SK-N-SH treated with all-trans-retinoic acid at 6 μM for 48 hours (cell line): ENCODE data around the gene DLG2.
"Not testable (repeated sequence)": the region's sequence is repeated elsewhere in the genome, so short reads cannot be mapped to it uniquely, and the experiment has no call there.

ENCODE experiments used
- ATAC-seq: fragments of 200-7000 bp; cut with Tn5 transposase; 3 replicates; pipeline ENCODE4 v1.9.1; 2020; ENCODE audit warnings: mild to moderate bottlenecking, moderate library complexity
- ARNTL ChIP-seq: fragments of 450-650 bp; formaldehyde crosslinking; IDR thresholded peaks from 2 replicates; pipeline ENCODE4 v1.5.0; 2020; ENCODE audit warnings: low read depth, mild to moderate bottlenecking, moderate library complexity, borderline replicate concordance
- BACH2 ChIP-seq: fragments of 250-450 bp; sonication (Bioruptor Pico); IDR thresholded peaks from 2 replicates; pipeline ENCODE4 v1.9.0; 2021; ENCODE audit warnings: mild to moderate bottlenecking, borderline replicate concordance
- CREB5 ChIP-seq: fragments of 250-450 bp; sonication (Bioruptor Pico); IDR thresholded peaks from 2 replicates; pipeline ENCODE4 v1.5.1; 2020; ENCODE audit warnings: low read depth, mild to moderate bottlenecking, moderate library complexity
- CSDC2 ChIP-seq: fragments of 250-450 bp; sonication (Bioruptor Pico); IDR thresholded peaks from 2 replicates; pipeline ENCODE4 v1.5.0; 2020; ENCODE audit warnings: mild to moderate bottlenecking, moderate library complexity
- CSRNP3 ChIP-seq: fragments of 250-450 bp; sonication (Bioruptor Pico); IDR thresholded peaks from 2 replicates; pipeline ENCODE4 v1.5.1; 2021; ENCODE audit warnings: mild to moderate bottlenecking, moderate library complexity
- ESRRG ChIP-seq: fragments of 250-450 bp; sonication (Bioruptor Pico); IDR thresholded peaks from 2 replicates; pipeline ENCODE4 v1.6.1; 2021; ENCODE audit warnings: mild to moderate bottlenecking
- GLIS3 ChIP-seq: fragments of 250-450 bp; sonication (Bioruptor Pico); IDR thresholded peaks from 2 replicates; pipeline ENCODE4 v1.5.0; 2020; ENCODE audit warnings: mild to moderate bottlenecking, moderate library complexity
- ISL1 ChIP-seq: fragments of 250-450 bp; sonication (Bioruptor Pico); IDR thresholded peaks from 2 replicates; pipeline ENCODE4 v2.1.2; 2022; ENCODE audit warnings: mild to moderate bottlenecking, moderate library complexity
- OSR1 ChIP-seq: fragments of 250-450 bp; sonication (Bioruptor Pico); IDR thresholded peaks from 2 replicates; pipeline ENCODE4 v1.8.0; 2022; ENCODE audit warnings: moderate library complexity, mild to moderate bottlenecking, inconsistent platforms
- POU6F1 ChIP-seq: fragments of 250-450 bp; sonication (Bioruptor Pico); IDR thresholded peaks from 2 replicates; pipeline ENCODE4 v1.8.0; 2021; ENCODE audit warnings: low read depth, mild to moderate bottlenecking, moderate library complexity, borderline replicate concordance
- PPARA ChIP-seq: fragments of 250-450 bp; sonication (Bioruptor Pico); IDR thresholded peaks from 2 replicates; pipeline ENCODE4 v1.5.0; 2020; ENCODE audit warnings: mild to moderate bottlenecking, borderline replicate concordance
- RARB ChIP-seq: fragments of 250-450 bp; sonication (Bioruptor Pico); IDR thresholded peaks from 2 replicates; pipeline ENCODE4 v1.8.0; 2021; ENCODE audit warnings: mild to moderate bottlenecking, moderate library complexity
- SNAI2 ChIP-seq: fragments of 250-450 bp; sonication (Bioruptor Pico); IDR thresholded peaks from 2 replicates; pipeline ENCODE4 v1.5.0; 2020; ENCODE audit warnings: mild to moderate bottlenecking, moderate library complexity
- TOX ChIP-seq: fragments of 250-450 bp; sonication (Bioruptor Pico); IDR thresholded peaks from 2 replicates; pipeline ENCODE4 v1.8.0; 2021; ENCODE audit warnings: mild to moderate bottlenecking, moderate library complexity, borderline replicate concordance
- ZC3H10 ChIP-seq: fragments of 250-450 bp; sonication (Bioruptor Pico); IDR thresholded peaks from 2 replicates; pipeline ENCODE4 v1.5.1; 2021; ENCODE audit warnings: mild to moderate bottlenecking, moderate library complexity
- ZFP3 ChIP-seq: fragments of 250-450 bp; sonication (Bioruptor Pico); IDR thresholded peaks from 2 replicates; pipeline ENCODE4 v1.5.0; 2020; ENCODE audit warnings: mild to moderate bottlenecking, moderate library complexity
- ZFP30 ChIP-seq: fragments of 450-650 bp; formaldehyde crosslinking; IDR thresholded peaks from 2 replicates; pipeline ENCODE4 v1.5.0; 2022; ENCODE audit warnings: mild to moderate bottlenecking, moderate library complexity
- ZNF565 ChIP-seq: fragments of 450-650 bp; formaldehyde crosslinking; conservative IDR thresholded peaks from 2 replicates; pipeline ENCODE4 v1.5.0; 2020; ENCODE audit warnings: low read depth, mild to moderate bottlenecking, moderate library complexity
- ZNF8 ChIP-seq: fragments of 450-650 bp; formaldehyde crosslinking; IDR thresholded peaks from 2 replicates; pipeline ENCODE4 v1.5.0; 2020; ENCODE audit warnings: mild to moderate bottlenecking, moderate library complexity

Gene DLG2

GRCh38 chr11:85672105-85672902 is 45.2 kb upstream of the DLG2 start:
- no peak for ATAC-seq
- TF ChIP-seq CSRNP3 (CRISPR knock-in tag) (no peak), ZC3H10 (no peak), PPARA (CRISPR knock-in tag) (no peak), POU6F1 (CRISPR knock-in tag) (no peak), ESRRG (CRISPR knock-in tag) (no peak), RARB (no peak), SNAI2 (CRISPR knock-in tag) (no peak), ZFP3 (CRISPR knock-in tag) (no peak), CSDC2 (CRISPR knock-in tag) (no peak), ZNF8 (CRISPR knock-in tag) (no peak), BACH2 (CRISPR knock-in tag) (no peak), ARNTL (CRISPR knock-in tag) (no peak), CREB5 (CRISPR knock-in tag) (no peak), GLIS3 (CRISPR knock-in tag) (no peak), TOX (CRISPR knock-in tag) (no peak), ISL1 (CRISPR knock-in tag) (no peak), ZNF565 (no peak)

- not testable (repeated sequence) for ATAC-seq
Observed at GRCh38 chr11:85670949-85671663, 44.0 kb upstream of the DLG2 start.

- TF ChIP-seq ZC3H10 = no peak
- no peak for TF ChIP-seq ZFP30 (CRISPR knock-in tag)
- TF ChIP-seq ZNF565 = no peak
- TF ChIP-seq CSRNP3 (CRISPR knock-in tag) = no peak
- TF ChIP-seq, all 23 proteins: peak for 0
- ATAC-seq = no peak
Observed at GRCh38 chr11:85668157-85668556, 41.0 kb upstream of the DLG2 start.

GRCh38 chr11:85666687-85667086 is 39.5 kb upstream of the DLG2 start:
- ATAC-seq = no peak
- no peak for TF ChIP-seq ZNF565
- no peak for TF ChIP-seq ESRRG (CRISPR knock-in tag)
- TF ChIP-seq OSR1 (CRISPR knock-in tag) = no peak
- no peak for TF ChIP-seq CSDC2 (CRISPR knock-in tag)
- no peak for TF ChIP-seq ARNTL (CRISPR knock-in tag)

GRCh38 chr11:85665733-85666132 is 38.6 kb upstream of the DLG2 start:
- no peak for TF ChIP-seq ZFP3 (CRISPR knock-in tag)
- TF ChIP-seq ZNF8 (CRISPR knock-in tag) = no peak
- no peak for TF ChIP-seq GLIS3 (CRISPR knock-in tag)
- TF ChIP-seq ESRRG (CRISPR knock-in tag) = no peak
- TF ChIP-seq SNAI2 (CRISPR knock-in tag) = no peak
- TF ChIP-seq CSDC2 (CRISPR knock-in tag) = no peak
- no peak for TF ChIP-seq ISL1 (CRISPR knock-in tag)
- TF ChIP-seq, all 23 proteins: peak for 0
- no peak for ATAC-seq
